Suprapubic skin (tissue), 4 donors: ENCODE data around the gene RAB6B.

ENCODE experiments used
- CTCF ChIP-seq, 2 donors: fragments of 200-600 bp in 1 of 2; fragments of 450-650 bp in 1 of 2; sonication (generic) in 1 of 2; IDR thresholded peaks; one replicate each; pipeline ENCODE4 v1.5.1; 2016 to 2019; ENCODE audit warnings: antibody characterized with exemption in 2 of 2, mild to moderate bottlenecking in 1 of 2, moderate library complexity in 1 of 2
- EP300 ChIP-seq: sonication (generic); formaldehyde crosslinking; IDR thresholded peaks from one replicate; pipeline ENCODE4 v1.6.1; 2017; ENCODE audit warnings: antibody characterized with exemption
- POLR2A ChIP-seq, 2 donors: fragments of 450-650 bp; IDR thresholded peaks; one replicate each; pipeline ENCODE4 v1.6.1; 2017; ENCODE audit warnings: antibody characterized with exemption in 2 of 2, mild to moderate bottlenecking in 2 of 2, moderate library complexity in 2 of 2
- POLR2AphosphoS5 ChIP-seq, 3 donors: sonication (generic); formaldehyde crosslinking; IDR thresholded peaks; one replicate each; pipeline ENCODE4 v1.6.1; 2017; ENCODE audit warnings: antibody characterized with exemption in 3 of 3

GRCh38 chr3:133934996-133935842, 39.5 kb upstream of the RAB6B start:
- TF ChIP-seq CTCF (IDR thresholded peaks at IDR 0.05): no peak
- TF ChIP-seq POLR2A (IDR thresholded peaks at IDR 0.05): no peak
- TF ChIP-seq POLR2AphosphoS5 (IDR thresholded peaks at IDR 0.05): no peak
- TF ChIP-seq EP300: no peak
